HEK293 (cell line): ENCODE data around the gene EI24.

Experiments
- HOXA7 ChIP-seq: sonication (generic); formaldehyde crosslinking; IDR thresholded peaks from 2 replicates; pipeline ENCODE4 v1.8.1; 2022; ENCODE audit warnings: missing genetic modification reagents, borderline replicate concordance
- HOXC10 ChIP-seq: sonication (generic); formaldehyde crosslinking; IDR thresholded peaks from 2 replicates; pipeline ENCODE4 v1.8.1; 2023; ENCODE audit warnings: mild to moderate bottlenecking, missing genetic modification reagents
- KLF9 ChIP-seq: fragments of 450-650 bp; formaldehyde crosslinking; IDR thresholded peaks from 2 replicates; pipeline ENCODE4 v1.5.1; 2016; ENCODE audit warnings: missing biosample characterization, missing genetic modification characterization, low read depth
- WT1 ChIP-seq: fragments of 450-650 bp; formaldehyde crosslinking; IDR thresholded peaks from 2 replicates; pipeline ENCODE4 v1.5.1; 2016; ENCODE audit warnings: missing biosample characterization, missing genetic modification characterization
- ZBTB20 ChIP-seq: fragments of 450-650 bp; formaldehyde crosslinking; IDR thresholded peaks from 2 replicates; pipeline ENCODE4 v1.5.1; 2016; ENCODE audit warnings: missing biosample characterization, missing genetic modification characterization
- ZBTB48 ChIP-seq: fragments of 450-650 bp; formaldehyde crosslinking; IDR thresholded peaks from 2 replicates; pipeline ENCODE4 v1.5.1; 2016; ENCODE audit warnings: missing biosample characterization, missing genetic modification characterization
- ZBTB7A ChIP-seq: fragments of 450-650 bp; formaldehyde crosslinking; IDR thresholded peaks from 2 replicates; pipeline ENCODE4 v1.5.1; 2016; ENCODE audit warnings: low read depth, missing biosample characterization, missing genetic modification characterization
- ZBTB8A ChIP-seq: fragments of 450-650 bp; formaldehyde crosslinking; IDR thresholded peaks from 2 replicates; pipeline ENCODE4 v1.5.1; 2016; ENCODE audit warnings: missing biosample characterization, missing genetic modification characterization
- ZEB2 ChIP-seq: fragments of 450-650 bp; formaldehyde crosslinking; IDR thresholded peaks from 2 replicates; pipeline ENCODE4 v1.5.1; 2016; ENCODE audit warnings: missing biosample characterization, missing genetic modification characterization
- ZNF133 ChIP-seq: fragments of 450-650 bp; formaldehyde crosslinking; IDR thresholded peaks from 2 replicates; pipeline ENCODE4 v1.5.1; 2016; ENCODE audit warnings: missing biosample characterization, missing genetic modification characterization
- ZNF19 ChIP-seq: fragments of 450-650 bp; formaldehyde crosslinking; IDR thresholded peaks from 2 replicates; pipeline ENCODE4; 2016; ENCODE audit warnings: missing biosample characterization, missing genetic modification characterization, low read depth
- ZNF239 ChIP-seq: fragments of 450-650 bp; formaldehyde crosslinking; IDR thresholded peaks from 2 replicates; pipeline ENCODE4 v1.5.1; 2016; ENCODE audit warnings: missing biosample characterization, missing genetic modification characterization
- ZNF354C ChIP-seq: fragments of 450-650 bp; formaldehyde crosslinking; IDR thresholded peaks from 2 replicates; pipeline ENCODE4 v1.5.1; 2016; ENCODE audit warnings: missing biosample characterization, missing genetic modification characterization, low read depth, borderline replicate concordance
- ZNF366 ChIP-seq: fragments of 450-650 bp; formaldehyde crosslinking; conservative IDR thresholded peaks from 2 replicates; pipeline ENCODE4 v1.5.1; 2016; ENCODE audit warnings: missing biosample characterization, missing genetic modification characterization
- ZNF423 ChIP-seq: fragments of 450-650 bp; formaldehyde crosslinking; IDR thresholded peaks from 2 replicates; pipeline ENCODE4 v1.5.1; 2016; ENCODE audit warnings: missing biosample characterization, missing genetic modification characterization
- ZNF544 ChIP-seq: fragments of 450-650 bp; formaldehyde crosslinking; IDR thresholded peaks from 2 replicates; pipeline ENCODE4 v1.5.0; 2017; ENCODE audit warnings: missing biosample characterization, missing genetic modification characterization
- ZNF555 ChIP-seq: fragments of 450-650 bp; formaldehyde crosslinking; conservative IDR thresholded peaks from 2 replicates; pipeline ENCODE4 v1.5.1; 2017; ENCODE audit warnings: missing biosample characterization, mild to moderate bottlenecking, missing genetic modification characterization, inconsistent platforms
- ZNF561 ChIP-seq: fragments of 450-650 bp; IDR thresholded peaks from 2 replicates; pipeline ENCODE4 v1.5.1; 2018; ENCODE audit warnings: missing biosample characterization, missing genetic modification characterization, borderline replicate concordance
- ZNF585B ChIP-seq: fragments of 450-650 bp; formaldehyde crosslinking; IDR thresholded peaks from 2 replicates; pipeline ENCODE4 v1.5.1; 2016; ENCODE audit warnings: missing biosample characterization, missing genetic modification characterization
- ZNF654 ChIP-seq: fragments of 450-650 bp; formaldehyde crosslinking; IDR thresholded peaks from 2 replicates; pipeline ENCODE4 v1.5.1; 2016; ENCODE audit warnings: low read depth, missing biosample characterization, missing genetic modification characterization
- ZNF701 ChIP-seq: fragments of 450-650 bp; formaldehyde crosslinking; IDR thresholded peaks from 2 replicates; pipeline ENCODE4 v1.5.1; 2016; ENCODE audit warnings: missing biosample characterization, missing genetic modification characterization
- ZNF76 ChIP-seq: fragments of 450-650 bp; formaldehyde crosslinking; IDR thresholded peaks from 2 replicates; pipeline ENCODE4; 2016; ENCODE audit warnings: low read depth, missing biosample characterization, missing genetic modification characterization, borderline replicate concordance
- ZNF791 ChIP-seq: fragments of 450-650 bp; formaldehyde crosslinking; IDR thresholded peaks from 2 replicates; pipeline ENCODE4 v1.5.1; 2016; ENCODE audit warnings: missing biosample characterization, missing genetic modification characterization
- TF ChIP-seq, protein P1 (sequence below): fragments of 450-650 bp; formaldehyde crosslinking; IDR thresholded peaks from 2 replicates; pipeline ENCODE4 v1.5.1; 2016; ENCODE audit warnings: missing biosample characterization, missing genetic modification characterization, borderline replicate concordance
- TF ChIP-seq, protein P2 (sequence below): fragments of 450-650 bp; formaldehyde crosslinking; IDR thresholded peaks from 2 replicates; pipeline ENCODE4 v1.5.1; 2016; ENCODE audit warnings: missing biosample characterization, missing genetic modification characterization
- TF ChIP-seq, protein P3 (sequence below): fragments of 450-650 bp; formaldehyde crosslinking; IDR thresholded peaks from 2 replicates; pipeline ENCODE4 v1.5.1; 2016; ENCODE audit warnings: missing biosample characterization, missing genetic modification characterization, low read depth
- TF ChIP-seq, protein P4 (sequence below): fragments of 450-650 bp; formaldehyde crosslinking; IDR thresholded peaks from 2 replicates; pipeline ENCODE4 v1.5.1; 2016; ENCODE audit warnings: missing biosample characterization, missing genetic modification characterization

The EI24 gene

DNA sequence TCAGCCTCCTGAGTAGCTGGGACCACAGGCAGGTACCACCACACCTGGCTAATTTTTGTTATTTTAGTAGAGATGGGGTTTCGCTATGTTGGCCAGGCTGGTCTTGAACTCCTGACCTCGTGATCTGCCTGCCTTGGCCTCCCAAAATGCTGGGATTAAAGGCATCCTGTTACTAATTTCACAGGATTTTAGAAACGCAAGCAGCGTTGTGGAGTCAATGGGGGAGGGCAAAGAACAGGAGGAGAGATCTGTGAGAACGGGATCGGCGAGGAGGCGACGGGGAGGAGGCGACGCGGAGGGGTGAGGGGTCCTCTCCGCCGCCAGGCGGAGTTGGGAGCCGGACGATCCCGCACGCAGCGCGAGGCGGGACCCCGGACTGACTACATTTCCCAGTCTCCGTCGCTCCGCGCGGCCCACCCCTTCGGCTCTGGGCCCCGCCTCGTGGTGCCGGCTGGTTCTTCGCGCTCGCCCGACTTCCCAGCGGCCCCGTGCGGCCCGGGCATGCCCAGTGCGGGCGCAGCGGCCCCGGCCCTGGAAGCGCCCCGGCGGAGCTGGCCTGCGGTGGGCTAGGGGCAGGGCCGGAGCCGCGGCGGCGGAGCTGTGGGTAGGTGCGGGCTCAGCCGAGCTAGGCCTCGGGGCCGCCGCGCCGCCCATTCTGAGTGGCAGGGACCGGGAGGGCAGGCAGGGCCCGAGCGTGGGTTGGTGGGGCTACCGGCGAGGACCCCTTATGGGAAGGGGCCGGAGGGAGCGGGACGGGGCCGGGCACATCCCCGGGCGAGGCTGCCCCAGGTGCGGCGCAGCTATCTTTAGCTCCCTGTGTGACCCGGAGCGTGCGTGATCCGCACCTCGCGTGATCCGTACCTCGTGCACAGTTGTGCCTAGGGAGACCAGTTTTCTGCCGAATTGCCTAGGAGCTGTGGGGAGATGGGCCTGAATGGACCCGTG is at the start of gene EI24 (continued):
- TF ChIP-seq, protein P1, sequence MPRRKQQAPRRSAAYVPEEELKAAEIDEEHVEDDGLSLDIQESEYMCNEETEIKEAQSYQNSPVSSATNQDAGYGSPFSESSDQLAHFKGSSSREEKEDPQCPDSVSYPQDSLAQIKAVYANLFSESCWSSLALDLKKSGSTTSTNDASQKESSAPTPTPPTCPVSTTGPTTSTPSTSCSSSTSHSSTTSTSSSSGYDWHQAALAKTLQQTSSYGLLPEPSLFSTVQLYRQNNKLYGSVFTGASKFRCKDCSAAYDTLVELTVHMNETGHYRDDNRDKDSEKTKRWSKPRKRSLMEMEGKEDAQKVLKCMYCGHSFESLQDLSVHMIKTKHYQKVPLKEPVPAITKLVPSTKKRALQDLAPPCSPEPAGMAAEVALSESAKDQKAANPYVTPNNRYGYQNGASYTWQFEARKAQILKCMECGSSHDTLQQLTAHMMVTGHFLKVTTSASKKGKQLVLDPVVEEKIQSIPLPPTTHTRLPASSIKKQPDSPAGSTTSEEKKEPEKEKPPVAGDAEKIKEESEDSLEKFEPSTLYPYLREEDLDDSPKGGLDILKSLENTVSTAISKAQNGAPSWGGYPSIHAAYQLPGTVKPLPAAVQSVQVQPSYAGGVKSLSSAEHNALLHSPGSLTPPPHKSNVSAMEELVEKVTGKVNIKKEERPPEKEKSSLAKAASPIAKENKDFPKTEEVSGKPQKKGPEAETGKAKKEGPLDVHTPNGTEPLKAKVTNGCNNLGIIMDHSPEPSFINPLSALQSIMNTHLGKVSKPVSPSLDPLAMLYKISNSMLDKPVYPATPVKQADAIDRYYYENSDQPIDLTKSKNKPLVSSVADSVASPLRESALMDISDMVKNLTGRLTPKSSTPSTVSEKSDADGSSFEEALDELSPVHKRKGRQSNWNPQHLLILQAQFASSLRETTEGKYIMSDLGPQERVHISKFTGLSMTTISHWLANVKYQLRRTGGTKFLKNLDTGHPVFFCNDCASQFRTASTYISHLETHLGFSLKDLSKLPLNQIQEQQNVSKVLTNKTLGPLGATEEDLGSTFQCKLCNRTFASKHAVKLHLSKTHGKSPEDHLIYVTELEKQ (tag by site-specific recombination), result no peak
- TF ChIP-seq ZNF561 (tag by site-specific recombination), result peak; percentile 53; the same call in 1 of the 2 replicates
- TF ChIP-seq, protein P2, sequence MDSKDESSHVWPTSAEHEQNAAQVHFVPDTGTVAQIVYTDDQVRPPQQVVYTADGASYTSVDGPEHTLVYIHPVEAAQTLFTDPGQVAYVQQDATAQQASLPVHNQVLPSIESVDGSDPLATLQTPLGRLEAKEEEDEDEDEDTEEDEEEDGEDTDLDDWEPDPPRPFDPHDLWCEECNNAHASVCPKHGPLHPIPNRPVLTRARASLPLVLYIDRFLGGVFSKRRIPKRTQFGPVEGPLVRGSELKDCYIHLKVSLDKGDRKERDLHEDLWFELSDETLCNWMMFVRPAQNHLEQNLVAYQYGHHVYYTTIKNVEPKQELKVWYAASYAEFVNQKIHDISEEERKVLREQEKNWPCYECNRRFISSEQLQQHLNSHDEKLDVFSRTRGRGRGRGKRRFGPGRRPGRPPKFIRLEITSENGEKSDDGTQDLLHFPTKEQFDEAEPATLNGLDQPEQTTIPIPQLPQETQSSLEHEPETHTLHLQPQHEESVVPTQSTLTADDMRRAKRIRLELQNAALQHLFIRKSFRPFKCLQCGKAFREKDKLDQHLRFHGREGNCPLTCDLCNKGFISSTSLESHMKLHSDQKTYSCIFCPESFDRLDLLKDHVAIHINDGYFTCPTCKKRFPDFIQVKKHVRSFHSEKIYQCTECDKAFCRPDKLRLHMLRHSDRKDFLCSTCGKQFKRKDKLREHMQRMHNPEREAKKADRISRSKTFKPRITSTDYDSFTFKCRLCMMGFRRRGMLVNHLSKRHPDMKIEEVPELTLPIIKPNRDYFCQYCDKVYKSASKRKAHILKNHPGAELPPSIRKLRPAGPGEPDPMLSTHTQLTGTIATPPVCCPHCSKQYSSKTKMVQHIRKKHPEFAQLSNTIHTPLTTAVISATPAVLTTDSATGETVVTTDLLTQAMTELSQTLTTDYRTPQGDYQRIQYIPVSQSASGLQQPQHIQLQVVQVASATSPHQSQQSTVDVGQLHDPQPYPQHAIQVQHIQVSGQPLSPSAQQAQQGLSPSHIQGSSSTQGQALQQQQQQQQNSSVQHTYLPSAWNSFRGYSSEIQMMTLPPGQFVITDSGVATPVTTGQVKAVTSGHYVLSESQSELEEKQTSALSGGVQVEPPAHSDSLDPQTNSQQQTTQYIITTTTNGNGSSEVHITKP (tag by site-specific recombination), result peak; percentile 56; the same call in 1 of the 2 replicates
- TF ChIP-seq ZNF239, result no peak
- TF ChIP-seq ZNF701 (tag by site-specific recombination), result no peak
- TF ChIP-seq ZBTB7A (tag by site-specific recombination), result no peak
- no peak for TF ChIP-seq ZNF555 (tag by site-specific recombination)
- TF ChIP-seq KLF9 (tag by site-specific recombination), result peak; percentile 43; the same call in 1 of the 2 replicates
- TF ChIP-seq ZNF585B (tag by site-specific recombination), result no peak
- no peak for TF ChIP-seq ZNF423 (tag by site-specific recombination)
- TF ChIP-seq ZNF791, result no peak
- TF ChIP-seq WT1 (tag by site-specific recombination), result no peak
- peak; percentile 59; the same call in 1 of the 2 replicates for TF ChIP-seq ZBTB48 (tag by site-specific recombination)
- TF ChIP-seq ZEB2 (tag by site-specific recombination), result peak; percentile 69
- TF ChIP-seq ZNF544 (tag by site-specific recombination), result no peak
- TF ChIP-seq, protein P3, sequence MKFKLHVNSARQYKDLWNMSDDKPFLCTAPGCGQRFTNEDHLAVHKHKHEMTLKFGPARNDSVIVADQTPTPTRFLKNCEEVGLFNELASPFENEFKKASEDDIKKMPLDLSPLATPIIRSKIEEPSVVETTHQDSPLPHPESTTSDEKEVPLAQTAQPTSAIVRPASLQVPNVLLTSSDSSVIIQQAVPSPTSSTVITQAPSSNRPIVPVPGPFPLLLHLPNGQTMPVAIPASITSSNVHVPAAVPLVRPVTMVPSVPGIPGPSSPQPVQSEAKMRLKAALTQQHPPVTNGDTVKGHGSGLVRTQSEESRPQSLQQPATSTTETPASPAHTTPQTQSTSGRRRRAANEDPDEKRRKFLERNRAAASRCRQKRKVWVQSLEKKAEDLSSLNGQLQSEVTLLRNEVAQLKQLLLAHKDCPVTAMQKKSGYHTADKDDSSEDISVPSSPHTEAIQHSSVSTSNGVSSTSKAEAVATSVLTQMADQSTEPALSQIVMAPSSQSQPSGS, result no peak
- TF ChIP-seq HOXC10 (CRISPR knock-in tag), result no peak
- TF ChIP-seq ZNF133 (tag by site-specific recombination), result no peak
- TF ChIP-seq, protein P4, sequence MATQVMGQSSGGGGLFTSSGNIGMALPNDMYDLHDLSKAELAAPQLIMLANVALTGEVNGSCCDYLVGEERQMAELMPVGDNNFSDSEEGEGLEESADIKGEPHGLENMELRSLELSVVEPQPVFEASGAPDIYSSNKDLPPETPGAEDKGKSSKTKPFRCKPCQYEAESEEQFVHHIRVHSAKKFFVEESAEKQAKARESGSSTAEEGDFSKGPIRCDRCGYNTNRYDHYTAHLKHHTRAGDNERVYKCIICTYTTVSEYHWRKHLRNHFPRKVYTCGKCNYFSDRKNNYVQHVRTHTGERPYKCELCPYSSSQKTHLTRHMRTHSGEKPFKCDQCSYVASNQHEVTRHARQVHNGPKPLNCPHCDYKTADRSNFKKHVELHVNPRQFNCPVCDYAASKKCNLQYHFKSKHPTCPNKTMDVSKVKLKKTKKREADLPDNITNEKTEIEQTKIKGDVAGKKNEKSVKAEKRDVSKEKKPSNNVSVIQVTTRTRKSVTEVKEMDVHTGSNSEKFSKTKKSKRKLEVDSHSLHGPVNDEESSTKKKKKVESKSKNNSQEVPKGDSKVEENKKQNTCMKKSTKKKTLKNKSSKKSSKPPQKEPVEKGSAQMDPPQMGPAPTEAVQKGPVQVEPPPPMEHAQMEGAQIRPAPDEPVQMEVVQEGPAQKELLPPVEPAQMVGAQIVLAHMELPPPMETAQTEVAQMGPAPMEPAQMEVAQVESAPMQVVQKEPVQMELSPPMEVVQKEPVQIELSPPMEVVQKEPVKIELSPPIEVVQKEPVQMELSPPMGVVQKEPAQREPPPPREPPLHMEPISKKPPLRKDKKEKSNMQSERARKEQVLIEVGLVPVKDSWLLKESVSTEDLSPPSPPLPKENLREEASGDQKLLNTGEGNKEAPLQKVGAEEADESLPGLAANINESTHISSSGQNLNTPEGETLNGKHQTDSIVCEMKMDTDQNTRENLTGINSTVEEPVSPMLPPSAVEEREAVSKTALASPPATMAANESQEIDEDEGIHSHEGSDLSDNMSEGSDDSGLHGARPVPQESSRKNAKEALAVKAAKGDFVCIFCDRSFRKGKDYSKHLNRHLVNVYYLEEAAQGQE (tag by site-specific recombination), result no peak
- TF ChIP-seq ZBTB20 (tag by site-specific recombination), result peak; percentile 78
- TF ChIP-seq ZNF366 (tag by site-specific recombination), result peak; percentile 62
- no peak for TF ChIP-seq ZNF654 (tag by site-specific recombination)
- no peak for TF ChIP-seq ZNF354C
- no peak for TF ChIP-seq ZBTB8A (tag by site-specific recombination)
- peak; percentile 84; the same call in 1 of the 2 replicates for TF ChIP-seq ZNF76 (tag by site-specific recombination)
- TF ChIP-seq HOXA7 (CRISPR knock-in tag), result peak; percentile 36; the same call in 1 of the 2 replicates
- TF ChIP-seq ZNF19 (tag by site-specific recombination), result no peak
